Measurements from ENCODE around the gene DNAJC10.
"Not testable (repeated sequence)": the region's sequence is repeated elsewhere in the genome, so short reads cannot be mapped to it uniquely, and the experiment has no call there.

DNAJC10 gene, protein sequence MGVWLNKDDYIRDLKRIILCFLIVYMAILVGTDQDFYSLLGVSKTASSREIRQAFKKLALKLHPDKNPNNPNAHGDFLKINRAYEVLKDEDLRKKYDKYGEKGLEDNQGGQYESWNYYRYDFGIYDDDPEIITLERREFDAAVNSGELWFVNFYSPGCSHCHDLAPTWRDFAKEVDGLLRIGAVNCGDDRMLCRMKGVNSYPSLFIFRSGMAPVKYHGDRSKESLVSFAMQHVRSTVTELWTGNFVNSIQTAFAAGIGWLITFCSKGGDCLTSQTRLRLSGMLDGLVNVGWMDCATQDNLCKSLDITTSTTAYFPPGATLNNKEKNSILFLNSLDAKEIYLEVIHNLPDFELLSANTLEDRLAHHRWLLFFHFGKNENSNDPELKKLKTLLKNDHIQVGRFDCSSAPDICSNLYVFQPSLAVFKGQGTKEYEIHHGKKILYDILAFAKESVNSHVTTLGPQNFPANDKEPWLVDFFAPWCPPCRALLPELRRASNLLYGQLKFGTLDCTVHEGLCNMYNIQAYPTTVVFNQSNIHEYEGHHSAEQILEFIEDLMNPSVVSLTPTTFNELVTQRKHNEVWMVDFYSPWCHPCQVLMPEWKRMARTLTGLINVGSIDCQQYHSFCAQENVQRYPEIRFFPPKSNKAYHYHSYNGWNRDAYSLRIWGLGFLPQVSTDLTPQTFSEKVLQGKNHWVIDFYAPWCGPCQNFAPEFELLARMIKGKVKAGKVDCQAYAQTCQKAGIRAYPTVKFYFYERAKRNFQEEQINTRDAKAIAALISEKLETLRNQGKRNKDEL

DNA sequence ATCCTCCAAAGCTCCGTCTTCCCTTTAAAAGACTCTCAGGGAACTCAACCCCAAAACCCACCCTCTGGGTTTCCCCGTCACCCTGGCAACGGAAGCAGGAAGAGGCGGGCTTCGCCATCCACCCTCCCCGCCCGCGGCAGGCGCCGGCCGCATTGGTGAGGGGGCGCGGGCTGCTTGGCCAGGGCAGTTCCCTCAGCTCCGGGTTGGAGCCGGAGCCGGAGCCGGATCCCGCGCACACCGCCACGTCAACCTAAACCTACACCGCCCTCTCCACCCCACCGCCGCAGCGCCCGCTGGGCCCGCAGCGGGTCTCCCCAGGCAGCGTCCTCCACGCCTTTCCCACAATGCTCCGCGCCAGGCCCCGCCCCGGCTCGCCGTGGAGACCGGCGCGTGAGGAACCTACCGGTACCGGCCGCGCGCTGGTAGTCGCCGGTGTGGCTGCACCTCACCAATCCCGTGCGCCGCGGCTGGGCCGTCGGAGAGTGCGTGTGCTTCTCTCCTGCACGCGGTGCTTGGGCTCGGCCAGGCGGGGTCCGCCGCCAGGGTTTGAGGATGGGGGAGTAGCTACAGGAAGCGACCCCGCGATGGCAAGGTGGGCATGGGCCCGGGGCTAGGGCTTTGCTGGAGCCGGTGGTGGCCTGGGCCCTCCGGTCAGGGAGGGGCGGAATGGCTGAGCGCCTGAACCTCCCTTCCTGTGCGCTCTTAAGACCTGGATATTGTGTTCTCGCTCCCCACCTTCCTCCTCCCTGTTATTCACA, at the start of gene DNAJC10:
TSS of gene DNAJC10 (plus strand) at position 366 of the 758 bp plus-strand sequence. CDS start 1,830 bp downstream, outside the sequence.
- DNase-seq (ENCODE audit: low read depth in 2 of 2) = peak; percentile 65 to 79

DNA sequence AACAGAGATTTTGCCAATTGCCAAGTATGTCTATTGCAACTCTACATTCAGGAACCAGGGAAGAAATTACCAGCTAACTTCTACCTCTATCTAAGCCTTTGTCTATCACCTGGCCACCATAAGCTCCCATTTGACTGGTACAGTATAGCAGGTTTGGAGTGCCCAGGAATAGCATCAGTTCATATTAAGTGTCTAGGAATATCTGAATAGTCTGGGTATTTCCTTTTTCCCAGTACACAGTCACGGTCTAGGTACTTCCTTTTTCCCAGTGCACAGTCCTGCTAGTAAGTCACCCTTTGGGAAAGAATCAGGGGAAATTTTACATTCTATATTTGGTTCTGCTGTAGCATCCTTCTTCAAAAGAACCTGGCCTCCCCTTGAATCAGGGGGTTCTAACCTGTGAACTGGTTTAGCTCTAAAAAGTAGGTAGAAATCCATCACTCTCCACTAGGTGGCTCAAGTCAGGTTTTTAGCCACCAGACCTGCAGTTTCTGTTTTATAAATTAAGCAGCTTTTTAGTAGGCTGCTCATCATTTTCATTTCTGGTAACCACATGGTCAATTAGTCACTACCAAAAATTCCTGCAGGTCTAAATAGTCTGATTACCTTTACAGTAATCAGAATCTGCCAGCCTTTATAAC, 49.3 kb upstream of the DNAJC10 start:
- DNase-seq (ENCODE audit: low read depth in 2 of 2) = no peak

DNA sequence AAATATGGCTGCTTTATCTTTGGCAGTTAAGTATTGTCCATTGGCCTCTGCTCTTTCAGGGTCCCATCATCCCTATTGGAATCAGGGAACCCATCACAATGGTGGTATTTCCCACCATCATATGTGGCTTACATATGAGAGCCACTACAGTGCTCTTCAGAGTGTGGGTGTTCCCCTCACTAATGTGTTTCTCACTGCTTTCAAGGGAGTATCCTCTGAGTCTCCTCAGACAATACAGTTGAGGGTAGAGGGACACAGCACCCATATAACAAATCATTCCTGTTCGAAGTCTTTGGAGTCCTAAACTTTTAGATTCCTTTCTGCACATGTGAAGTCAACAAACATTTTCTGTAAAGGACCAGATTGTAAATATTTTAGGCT, 48.8 kb upstream of the DNAJC10 start:
- no peak for DNase-seq (ENCODE audit: low read depth in 2 of 2)

DNA sequence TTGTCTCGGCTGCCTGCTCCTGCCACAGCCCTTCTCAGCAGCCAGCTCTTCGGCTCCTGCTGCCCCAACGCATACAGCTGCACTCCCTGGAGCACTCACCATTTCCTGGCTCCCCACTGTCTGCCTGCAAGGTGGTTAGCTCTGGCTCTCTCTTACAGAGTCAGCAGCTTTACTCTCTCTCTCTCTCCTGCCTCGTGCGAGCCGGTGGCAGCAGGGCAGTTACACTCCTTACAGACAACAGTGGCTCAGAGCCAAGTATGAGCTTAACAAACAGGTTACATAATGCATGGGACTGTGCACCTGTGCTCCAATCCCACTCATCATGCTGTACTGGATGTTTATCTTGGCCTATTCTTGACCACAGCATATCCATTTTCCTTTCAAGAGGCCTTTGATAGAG, 47.4 kb upstream of the DNAJC10 start:
- DNase-seq (ENCODE audit: low read depth in 2 of 2) = no peak

DNA sequence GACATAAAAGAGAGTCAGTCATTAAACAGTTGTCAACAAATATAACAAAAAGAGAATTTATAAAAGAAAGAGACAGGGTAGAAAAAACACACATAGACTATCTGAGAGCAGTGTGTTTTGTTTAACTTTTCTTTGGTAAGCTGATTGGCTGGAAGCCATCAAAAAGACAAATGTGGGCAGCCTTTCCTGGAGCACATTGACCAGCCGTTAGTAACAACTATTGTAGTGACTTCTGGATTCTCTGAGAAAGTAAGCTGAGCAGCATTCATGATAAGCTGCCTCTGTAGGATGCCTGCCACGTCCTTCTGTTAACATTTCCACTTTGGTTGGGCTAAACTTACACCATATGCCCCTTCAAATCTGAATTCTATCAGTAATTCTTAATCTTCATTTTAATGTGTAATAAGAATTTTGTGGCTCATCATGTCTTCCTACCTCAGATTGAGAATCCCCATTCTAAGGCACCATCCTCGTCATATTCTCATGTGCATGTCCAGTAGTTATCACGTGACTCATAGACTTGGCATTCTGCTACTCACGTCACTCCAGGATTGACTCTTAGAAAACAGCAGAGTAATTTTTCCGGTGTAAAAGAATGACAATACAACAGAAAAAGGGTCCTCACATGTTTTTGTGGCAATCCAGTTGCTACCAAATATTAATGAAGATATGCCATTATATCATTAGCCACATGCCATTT, 43.4 kb upstream of the DNAJC10 start:
- no peak for DNase-seq (ENCODE audit: low read depth in 2 of 2)

DNA sequence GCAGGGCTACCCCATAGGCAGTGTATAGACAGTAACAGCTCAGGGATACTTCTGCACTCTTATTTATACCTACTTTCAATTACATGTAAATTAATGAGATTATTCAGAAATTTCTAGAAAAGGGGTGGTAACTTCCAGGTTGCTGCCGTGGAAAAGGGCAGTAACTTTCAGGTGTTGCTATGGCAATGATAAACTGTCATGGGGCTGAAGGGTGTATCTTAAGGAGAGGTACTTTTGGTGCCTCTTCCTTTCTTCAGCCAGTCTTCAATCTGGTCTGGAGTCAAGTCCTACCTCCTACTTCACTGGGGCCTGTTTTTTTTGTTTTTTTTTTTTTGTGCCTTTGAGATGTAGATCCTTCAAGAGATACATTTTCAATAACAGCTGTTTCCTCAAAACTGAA, 35.2 kb upstream of the DNAJC10 start:
- no peak for DNase-seq (ENCODE audit: low read depth in 2 of 2)

DNA sequence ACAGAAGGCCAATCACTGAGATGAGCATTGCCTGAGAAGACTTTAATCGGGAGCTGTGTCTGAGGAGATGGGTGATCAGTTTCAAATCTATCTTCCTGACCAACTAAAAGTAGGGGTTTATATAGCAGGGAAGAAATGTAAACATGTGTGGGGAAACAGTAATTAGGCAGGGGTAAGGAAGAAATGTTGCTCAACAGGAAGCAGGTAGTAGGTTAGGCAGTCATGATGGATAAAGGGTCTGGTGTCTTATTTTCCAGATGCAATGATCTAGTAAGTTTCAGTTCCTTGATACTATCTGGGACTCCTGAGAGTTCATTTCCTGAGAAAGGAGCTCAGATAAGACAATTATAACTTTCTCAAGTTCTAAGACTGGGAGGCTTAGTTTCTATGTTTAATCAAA, 33.8 kb upstream of the DNAJC10 start:
- DNase-seq (ENCODE audit: low read depth in 2 of 2) = no peak

DNA sequence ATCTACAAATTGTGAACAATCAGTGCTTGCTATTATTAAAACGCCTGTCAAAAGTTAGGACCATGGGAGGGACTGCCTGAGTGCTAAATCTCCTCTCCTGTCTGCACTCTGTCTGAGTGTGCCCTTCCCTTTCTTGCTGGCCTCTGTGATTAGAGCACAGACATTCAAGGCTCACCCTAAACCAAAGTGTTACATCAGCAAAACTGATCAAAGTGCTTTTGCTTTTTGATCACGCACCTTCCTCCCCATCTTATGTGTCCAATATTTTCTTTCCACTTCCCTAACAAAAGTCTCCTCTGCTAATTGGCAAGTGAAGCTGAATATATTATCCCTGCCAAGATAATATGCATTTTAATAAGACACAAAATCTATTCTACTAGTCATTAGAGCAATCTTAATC, 30.5 kb upstream of the DNAJC10 start:
- no peak for DNase-seq (ENCODE audit: low read depth in 2 of 2)

DNA sequence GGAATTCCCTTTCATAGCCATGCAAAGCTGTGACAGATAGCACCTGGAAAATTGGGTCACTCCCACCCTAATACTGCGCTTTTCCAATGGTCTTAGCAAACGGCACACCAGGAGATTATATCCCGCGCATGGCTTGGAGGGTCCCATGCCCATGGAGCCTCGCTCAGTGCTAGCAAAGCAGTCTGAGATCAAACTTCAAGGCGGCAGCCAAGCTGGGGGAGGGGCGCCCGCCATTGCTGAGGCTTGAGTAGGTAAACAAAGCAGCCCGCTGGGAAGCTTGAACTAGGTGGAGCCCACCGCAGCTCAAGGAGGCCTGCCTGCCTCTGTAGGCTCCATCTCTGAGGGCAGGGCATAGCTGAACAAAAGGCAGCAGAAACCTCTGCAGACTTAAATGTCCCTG, 29.3 kb upstream of the DNAJC10 start:
- DNase-seq (ENCODE audit: low read depth in 2 of 2) = not testable (repeated sequence)

DNA sequence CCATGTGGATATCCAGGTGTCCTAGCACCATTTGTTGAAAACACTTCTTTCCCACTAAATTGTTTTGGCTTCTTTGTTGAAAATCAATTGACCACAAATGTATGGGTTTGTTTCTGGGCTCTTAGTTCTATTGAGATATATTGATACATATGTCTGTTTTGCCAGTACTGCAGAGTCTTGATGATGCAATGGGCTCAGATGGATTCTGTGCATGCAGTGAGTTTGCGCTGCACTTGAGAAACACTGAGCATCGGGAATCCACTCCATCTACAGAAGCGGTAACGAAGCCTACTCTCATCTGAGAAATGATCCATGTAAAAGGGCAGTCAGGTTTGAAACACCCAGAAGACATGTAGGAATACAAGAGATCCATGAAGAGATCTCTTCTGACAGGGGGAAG, 21.9 kb upstream of the DNAJC10 start:
- DNase-seq (ENCODE audit: low read depth in 2 of 2) = no peak

DNA sequence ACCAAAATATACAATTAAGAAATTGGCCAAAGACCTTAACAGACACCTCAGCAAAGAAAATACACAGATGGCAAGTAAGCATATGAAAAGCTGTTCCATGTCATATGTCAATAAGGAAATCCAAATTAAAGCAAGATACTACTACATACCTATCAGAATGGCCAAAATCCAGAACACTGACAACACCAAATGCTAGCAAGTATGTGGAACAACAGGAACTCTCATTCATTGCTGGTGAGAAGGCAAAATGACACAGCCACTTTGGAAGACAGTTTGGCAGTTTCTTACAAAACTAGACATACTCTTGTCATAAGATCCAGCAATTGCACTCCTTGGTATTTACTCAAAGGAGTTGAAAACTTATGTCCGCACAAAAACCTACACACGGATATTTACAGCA, 20.3 kb upstream of the DNAJC10 start:
- DNase-seq (ENCODE audit: low read depth in 2 of 2) = no peak

DNA sequence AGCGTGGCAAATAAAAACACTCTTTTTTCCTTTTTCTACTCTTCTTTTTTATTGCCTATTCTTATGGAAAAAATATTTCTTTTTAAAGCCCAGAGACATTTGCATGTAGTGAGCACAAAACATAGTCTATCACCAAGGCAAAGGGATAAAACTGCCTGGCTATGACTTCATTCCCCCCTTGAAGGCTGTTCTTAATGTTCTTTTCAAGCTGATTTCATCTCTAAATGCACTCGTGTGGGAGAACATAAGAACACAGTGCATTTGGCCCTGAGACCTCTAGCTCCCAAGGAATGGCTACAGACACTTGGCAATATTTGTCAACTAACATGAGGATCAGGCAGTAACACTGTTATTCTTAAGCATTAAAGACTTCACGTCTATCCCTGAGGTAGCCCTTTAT, 17.4 kb upstream of the DNAJC10 start:
- no peak for DNase-seq (ENCODE audit: low read depth in 2 of 2)

DNA sequence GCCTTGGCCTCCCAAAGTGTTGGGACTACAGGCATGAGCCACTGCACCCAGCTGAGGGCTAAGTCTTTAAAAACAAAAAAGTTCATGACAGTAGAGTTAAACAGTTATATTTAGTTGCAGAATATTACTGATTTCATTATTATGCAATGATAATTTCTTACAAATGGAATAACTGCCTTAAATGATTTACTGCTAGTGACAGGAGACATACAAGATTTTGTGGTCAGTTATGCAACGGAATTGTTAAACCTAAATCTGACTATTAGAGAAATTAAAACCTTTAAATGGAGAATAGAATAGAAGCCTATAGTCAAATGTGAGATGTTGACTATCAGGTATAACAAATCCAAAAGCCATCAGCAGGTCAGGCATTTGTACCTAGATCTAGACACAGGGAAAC, 10.3 kb upstream of the DNAJC10 start:
- DNase-seq (ENCODE audit: low read depth in 2 of 2) = no peak

DNA sequence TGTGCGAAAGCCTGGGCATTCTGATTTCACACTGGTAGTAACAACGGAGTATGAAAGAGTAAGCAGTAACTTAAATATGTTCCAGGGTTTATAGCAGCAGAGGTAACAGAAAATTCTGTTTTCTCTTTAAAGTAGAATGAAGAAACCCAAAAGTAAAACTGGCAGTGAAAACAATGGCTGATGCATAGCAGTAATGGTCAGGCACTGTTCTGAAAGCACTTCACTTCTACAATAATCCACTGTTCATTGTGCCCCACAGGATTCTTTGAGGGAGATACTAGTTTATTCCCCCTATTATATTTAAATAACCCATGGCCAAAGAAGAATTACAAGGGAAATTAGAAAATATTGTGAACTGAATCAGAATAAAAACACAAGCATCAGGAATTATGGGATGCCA, 9.3 kb upstream of the DNAJC10 start:
- no peak for DNase-seq (ENCODE audit: low read depth in 2 of 2)

DNA sequence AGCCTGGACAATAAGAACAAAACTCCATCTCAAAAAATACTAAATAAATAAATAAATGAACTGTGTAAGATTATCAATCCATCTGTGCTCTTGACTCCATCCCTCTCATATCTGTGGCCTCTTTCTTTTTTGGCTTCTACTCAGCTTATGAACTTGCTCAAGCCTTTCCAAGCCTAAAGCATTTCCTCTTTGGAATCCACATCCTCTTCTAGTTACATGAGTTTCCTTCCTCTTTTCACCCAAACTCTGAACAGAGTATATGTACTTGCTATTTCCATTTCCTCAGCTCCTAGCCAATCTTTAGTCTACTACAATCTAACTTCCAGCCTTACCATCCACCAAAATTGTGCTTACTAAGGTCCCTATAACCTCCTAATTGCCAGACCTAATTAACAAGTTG, 2.5 kb upstream of the DNAJC10 start:
- DNase-seq (ENCODE audit: low read depth in 2 of 2) = no peak

DNA sequence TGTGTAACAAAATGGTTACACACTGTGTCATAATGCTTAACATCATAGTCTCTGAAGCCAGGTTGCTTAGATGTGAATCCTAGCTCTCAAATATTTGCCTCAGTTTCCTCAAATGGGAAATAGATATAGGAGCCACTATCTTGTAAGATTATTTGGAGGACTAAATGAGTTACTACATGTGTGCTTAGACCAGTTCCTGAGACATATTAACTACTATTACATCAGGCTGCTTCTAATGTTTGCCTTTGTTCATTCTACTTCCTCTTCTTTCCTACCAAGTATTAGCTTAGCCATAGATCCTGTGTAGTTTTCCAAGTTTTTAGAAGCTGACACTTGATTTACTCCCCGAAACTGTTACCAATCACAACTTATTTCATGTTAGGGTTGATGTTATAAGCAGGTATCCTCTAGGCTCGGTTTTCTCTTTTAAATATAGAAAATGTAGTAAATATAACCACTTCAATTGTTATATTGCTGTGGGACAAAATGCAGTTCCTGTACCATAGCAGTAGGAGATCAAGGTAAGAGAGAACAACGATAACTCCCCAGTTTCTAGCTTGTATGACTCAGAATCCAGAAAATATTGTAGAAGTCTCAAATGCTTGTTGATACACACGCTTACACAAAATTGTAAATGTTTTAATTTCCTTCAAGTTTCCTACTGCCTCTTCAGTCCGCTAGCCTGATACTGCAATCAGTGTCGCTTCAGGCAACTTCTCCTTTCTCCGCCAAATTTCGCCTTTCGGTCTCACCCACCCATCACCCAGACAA, 751 bp upstream of the DNAJC10 start:
- DNase-seq (ENCODE audit: low read depth in 2 of 2) = no peak

DNA sequence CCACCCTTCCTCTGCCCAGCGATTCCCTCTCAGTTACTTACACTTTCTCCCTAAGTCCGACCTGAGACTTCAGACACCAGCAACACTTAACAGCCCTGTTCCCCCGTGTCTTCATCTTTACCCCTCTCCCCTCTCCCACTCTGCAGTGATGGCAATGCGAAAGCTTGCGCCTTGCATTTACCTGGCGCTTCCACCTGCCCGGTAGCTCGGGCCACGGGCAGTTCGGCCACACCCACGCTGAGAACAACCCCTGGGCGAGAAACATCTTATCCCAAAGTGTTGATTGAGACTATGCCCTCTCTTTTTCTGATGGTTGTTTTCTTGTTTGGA, 558 bp downstream of the DNAJC10 start:
- DNase-seq (ENCODE audit: low read depth in 2 of 2) = no peak

DNA sequence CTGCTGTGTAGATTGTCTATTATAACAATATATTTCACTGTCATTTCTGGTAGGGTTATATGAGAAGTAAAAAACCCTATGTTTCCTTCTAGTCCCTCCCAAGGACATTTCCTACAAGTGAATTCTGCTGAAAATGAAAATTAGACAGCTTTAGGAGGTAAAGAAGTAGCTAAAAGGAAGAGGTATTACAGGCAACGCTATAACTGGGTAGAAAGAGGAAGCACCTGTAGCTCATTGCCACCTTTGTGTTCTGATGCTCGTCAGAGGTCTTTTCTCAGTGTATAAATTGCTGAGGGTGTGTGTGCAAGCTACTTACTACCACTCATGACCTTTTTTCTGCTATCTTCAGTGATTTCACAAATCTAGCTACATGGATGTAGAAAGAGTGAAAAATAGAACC, 1.4 kb downstream of the DNAJC10 start:
- DNase-seq (ENCODE audit: low read depth in 2 of 2) = no peak

DNA sequence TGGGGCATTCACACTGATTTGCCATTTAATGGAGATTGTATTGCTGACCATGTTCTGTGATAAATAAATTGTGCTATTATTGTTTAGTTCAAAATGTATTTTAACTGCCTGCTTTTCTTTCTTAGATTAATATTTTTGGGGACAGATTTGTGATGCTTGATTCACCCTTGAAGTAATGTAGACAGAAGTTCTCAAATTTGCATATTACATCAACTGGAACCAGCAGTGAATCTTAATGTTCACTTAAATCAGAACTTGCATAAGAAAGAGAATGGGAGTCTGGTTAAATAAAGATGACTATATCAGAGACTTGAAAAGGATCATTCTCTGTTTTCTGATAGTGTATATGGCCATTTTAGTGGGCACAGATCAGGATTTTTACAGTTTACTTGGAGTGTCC, 1.8 kb downstream of the DNAJC10 start:
- DNase-seq (ENCODE audit: low read depth in 2 of 2) = no peak

DNA sequence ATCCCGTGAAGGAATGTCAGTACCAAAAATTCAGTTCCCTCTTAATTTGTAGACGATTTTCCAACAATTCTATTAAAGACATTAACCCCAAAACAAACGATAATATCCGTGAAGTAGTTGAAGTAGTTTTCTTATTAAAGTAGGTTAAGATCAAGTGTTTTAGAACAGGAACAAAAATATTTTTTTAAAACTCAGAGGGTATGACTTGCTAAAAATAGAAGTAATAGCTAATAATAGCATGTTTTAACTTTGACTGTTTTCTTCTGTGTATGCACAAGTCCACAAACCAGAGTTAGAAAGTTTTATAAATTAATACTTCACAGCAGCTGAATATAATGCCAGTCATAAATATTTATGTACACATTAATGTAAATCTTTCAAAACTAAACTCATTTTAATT, 2.4 kb downstream of the DNAJC10 start:
- no peak for DNase-seq (ENCODE audit: low read depth in 2 of 2)

DNA sequence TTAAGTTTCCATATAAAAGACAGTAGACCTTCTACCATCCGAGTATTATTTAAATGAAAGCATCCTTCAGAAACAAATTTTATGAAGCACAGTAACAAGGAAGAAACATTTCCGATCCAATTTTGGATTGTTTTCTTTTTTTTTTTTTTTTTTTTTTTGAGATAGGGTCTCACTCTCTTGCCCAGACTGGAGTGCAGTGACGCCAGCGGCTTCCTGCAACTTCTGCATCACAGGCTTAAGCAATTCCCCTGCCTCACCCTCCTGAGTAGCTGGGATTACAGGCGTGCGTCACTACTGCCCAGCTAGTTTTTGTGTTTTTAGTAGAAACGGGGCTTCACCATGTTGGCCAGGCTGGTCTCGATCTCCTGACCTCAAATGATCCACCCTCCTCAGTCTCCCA, 3.1 kb downstream of the DNAJC10 start:
- DNase-seq (ENCODE audit: low read depth in 2 of 2) = not testable (repeated sequence)

Data from stimulated activated CD8-positive, alpha-beta memory T cell treated with anti-CD3 and anti-CD28 coated beads, Interleukin-2, amount 100 ng/mL, for 1 hour (primary cell).